ENCODE data around the gene SLC6A7. TPM values are rescaled to one million over a fixed set of nuclear protein-coding genes. Genes with fewer than 3 reads are reported as not detected.
A peak's percentile ranks its signal among the peaks of the same experiment; 100 is the strongest.

The SLC6A7 gene
- total and polyA plus RNA-seq, 9 donors: 0.02 TPM; not detected in 8

- Histone ChIP-seq H3K9me3 (no peaks in the 10 kb centered on the region), H3K4me1 (ENCODE audit: insufficient read depth) (peaks cover 67% of the 10 kb centered on the region), H3K27ac (peak overlapping the region; percentile 84 to 92), H3K27me3 (no peaks in the 10 kb centered on the region), H3K4me3 (no peak overlapping the region), H3K36me3 (no peaks in the 10 kb centered on the region)
- TF ChIP-seq, protein P1, sequence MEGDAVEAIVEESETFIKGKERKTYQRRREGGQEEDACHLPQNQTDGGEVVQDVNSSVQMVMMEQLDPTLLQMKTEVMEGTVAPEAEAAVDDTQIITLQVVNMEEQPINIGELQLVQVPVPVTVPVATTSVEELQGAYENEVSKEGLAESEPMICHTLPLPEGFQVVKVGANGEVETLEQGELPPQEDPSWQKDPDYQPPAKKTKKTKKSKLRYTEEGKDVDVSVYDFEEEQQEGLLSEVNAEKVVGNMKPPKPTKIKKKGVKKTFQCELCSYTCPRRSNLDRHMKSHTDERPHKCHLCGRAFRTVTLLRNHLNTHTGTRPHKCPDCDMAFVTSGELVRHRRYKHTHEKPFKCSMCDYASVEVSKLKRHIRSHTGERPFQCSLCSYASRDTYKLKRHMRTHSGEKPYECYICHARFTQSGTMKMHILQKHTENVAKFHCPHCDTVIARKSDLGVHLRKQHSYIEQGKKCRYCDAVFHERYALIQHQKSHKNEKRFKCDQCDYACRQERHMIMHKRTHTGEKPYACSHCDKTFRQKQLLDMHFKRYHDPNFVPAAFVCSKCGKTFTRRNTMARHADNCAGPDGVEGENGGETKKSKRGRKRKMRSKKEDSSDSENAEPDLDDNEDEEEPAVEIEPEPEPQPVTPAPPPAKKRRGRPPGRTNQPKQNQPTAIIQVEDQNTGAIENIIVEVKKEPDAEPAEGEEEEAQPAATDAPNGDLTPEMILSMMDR (IDR thresholded peaks at IDR 0.05): no peak
- TF ChIP-seq POLR2A (IDR thresholded peaks at IDR 0.05) (no peak), EP300 (IDR thresholded peaks at IDR 0.05) (no peak)
- intact Hi-C loops (cut with DNase I): no loop called here
- peak in 1 of 5 donors; percentile 45 for DNase-seq
- 54 to 62% (median 59%) methylated on average over 14 of the region's 14 CpGs for WGBS, 3 donors
Measured at GRCh38 chr5:150142185-150142958, 47.5 kb upstream of the SLC6A7 start.

- Histone ChIP-seq H3K27me3 (no peaks in the 10 kb centered on the region), H3K9me3 (no peaks in the 10 kb centered on the region), H3K36me3 (no peaks in the 10 kb centered on the region), H3K4me1 (ENCODE audit: insufficient read depth) (peaks cover 66% of the 10 kb centered on the region), H3K4me3 (no peak overlapping the region), H3K27ac (peak overlapping the region; percentile 84 to 92)
- WGBS, 3 donors: 23 to 42% (median 29%) methylated on average over 4 of the region's 4 CpGs
- TF ChIP-seq, protein P1 (IDR thresholded peaks at IDR 0.05): no peak
- TF ChIP-seq POLR2A (IDR thresholded peaks at IDR 0.05) (no peak), EP300 (IDR thresholded peaks at IDR 0.05) (no peak)
- peak in 3 of 5 donors; percentile 35 to 78 (median 47) for DNase-seq
- intact Hi-C loops (cut with DNase I): no loop called here
Measured at GRCh38 chr5:150142959-150143349, 46.9 kb upstream of the SLC6A7 start.

DNA sequence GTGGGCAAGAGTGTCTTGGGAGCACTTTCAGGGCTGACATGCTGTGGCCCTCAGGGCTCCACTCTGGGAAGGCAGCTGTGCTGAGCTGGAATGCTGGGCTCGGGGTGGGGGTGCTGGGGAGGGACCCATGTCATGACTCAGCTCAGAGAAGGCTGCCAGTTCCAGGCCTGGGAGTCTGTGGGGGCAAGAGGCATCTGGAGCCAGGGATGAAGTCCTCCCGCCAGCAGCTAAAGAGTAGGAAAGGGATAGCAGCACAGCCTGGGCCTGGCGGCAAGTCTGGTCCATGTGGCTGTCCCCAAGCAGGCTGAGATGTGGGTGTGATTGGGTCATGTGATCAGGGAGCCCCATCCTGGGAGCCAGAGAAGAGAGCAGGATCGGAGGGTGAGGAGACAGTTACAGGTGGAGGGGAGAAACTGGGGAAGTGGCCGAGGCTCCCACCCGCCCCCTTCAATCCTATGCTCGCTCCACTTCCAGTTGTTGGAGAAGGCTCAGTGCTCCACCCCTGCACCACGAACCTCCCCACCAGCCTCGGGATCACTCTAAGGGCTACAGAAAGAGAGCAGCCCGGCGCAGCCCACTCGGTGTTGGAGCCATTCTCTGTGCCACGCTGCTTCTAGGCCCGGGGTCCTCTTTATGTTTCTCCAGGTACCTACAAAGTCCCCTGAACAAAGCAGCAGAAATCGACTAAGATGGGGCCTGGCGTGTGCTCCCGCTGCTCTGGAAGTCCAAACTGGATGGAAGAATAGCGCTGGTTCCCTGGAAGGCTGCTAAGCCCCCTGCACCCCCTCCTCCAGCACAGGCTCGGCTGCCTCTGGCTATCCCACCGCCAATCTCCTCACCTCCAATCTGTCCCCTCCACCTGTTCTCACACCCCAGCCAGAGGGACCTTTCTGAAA lies 46.3 kb upstream of the SLC6A7 start:
- Histone ChIP-seq H3K4me3 (peak overlapping the region; percentile 29), H3K27me3 (no peaks in the 10 kb centered on the region), H3K9me3 (no peaks in the 10 kb centered on the region), H3K27ac (peak overlapping the region; percentile 84 to 92), H3K4me1 (ENCODE audit: insufficient read depth) (peaks cover 61% of the 10 kb centered on the region), H3K36me3 (no peaks in the 10 kb centered on the region)
- TF ChIP-seq, protein P1 (IDR thresholded peaks at IDR 0.05): no peak
- TF ChIP-seq POLR2A (IDR thresholded peaks at IDR 0.05) (no peak), EP300 (IDR thresholded peaks at IDR 0.05) (no peak)
- WGBS, 3 donors: 16 to 18% (median 17%) methylated on average over 20 of the region's 20 CpGs
- DNase-seq: peak; percentile 85 to 90 (median 87)
- intact Hi-C loops (cut with DNase I): no loop called here

DNA sequence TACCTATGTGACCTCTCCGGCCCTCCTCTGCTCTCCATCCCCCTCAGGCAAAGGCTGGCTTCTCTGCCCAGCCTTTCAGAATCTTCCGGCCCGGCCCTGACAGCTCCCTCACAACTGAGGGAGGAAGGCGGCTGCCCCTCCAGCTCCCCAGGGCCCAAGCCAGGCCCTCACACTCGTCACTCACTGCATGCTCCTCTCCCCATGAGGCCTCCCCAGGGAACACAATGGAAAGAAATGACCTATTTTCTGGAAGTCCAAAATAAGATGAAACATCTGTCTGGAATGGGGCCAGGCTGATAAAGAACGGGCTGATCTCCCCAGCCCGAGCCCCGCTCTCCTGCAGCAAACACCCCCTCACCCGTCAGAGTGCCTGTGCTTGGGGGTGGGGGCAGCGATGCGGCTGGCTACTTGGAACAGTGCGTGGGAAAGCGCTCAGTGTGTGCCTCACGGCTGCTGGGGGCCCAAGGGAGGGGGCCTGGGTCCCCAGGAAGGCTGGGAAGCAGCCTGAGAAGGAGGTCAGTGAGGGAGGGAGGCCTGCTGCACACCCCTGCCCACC lies 45.5 kb upstream of the SLC6A7 start:
- 6 to 13% (median 10%) methylated on average over 14 of the region's 14 CpGs for WGBS, 3 donors
- intact Hi-C loops (cut with DNase I): no loop called here
- Histone ChIP-seq H3K4me1 (ENCODE audit: insufficient read depth) (peaks cover 59% of the 10 kb centered on the region), H3K27ac (peak overlapping the region; percentile 84 to 92), H3K36me3 (no peaks in the 10 kb centered on the region), H3K27me3 (no peaks in the 10 kb centered on the region), H3K4me3 (peak overlapping the region; percentile 29), H3K9me3 (no peaks in the 10 kb centered on the region)
- DNase-seq: peak; percentile 79 to 85 (median 82)
- peak; percentile 60 for TF ChIP-seq EP300 (IDR thresholded peaks at IDR 0.05)
- TF ChIP-seq POLR2A (IDR thresholded peaks at IDR 0.05): no peak
